ENCODE measurements around the gene SHANK1. TPM values are rescaled to one million over a fixed set of nuclear protein-coding genes. Genes with fewer than 3 reads are reported as not detected.

SHANK1 gene
- total RNA-seq, 2 donors from 2014 or later, result not detected

- Mint-ChIP-seq H3K36me3 (ENCODE audit: low read depth) (peaks cover 16% of the 10 kb centered on the region), H3K4me1 (peaks cover 18% of the 10 kb centered on the region), H3K27me3 (peaks cover 68% of the 10 kb centered on the region), H3K27ac (no peak overlapping the region), H3K4me3 (peak overlapping the region; percentile 68), H3K9me3 (peaks cover 23% of the 10 kb centered on the region)
- peak; percentile 97 for ATAC-seq (replicated peaks)
These were observed 61.7 kb downstream of the SHANK1 start for GRCh38 chr19:50657712-50658440.

GRCh38 chr19:50657222-50657669 lies 62.4 kb downstream of the SHANK1 start:
- Mint-ChIP-seq H3K36me3 (ENCODE audit: low read depth) (peaks cover 16% of the 10 kb centered on the region), H3K27me3 (peaks cover 69% of the 10 kb centered on the region), H3K4me3 (peak overlapping the region; percentile 68), H3K27ac (no peak overlapping the region), H3K4me1 (peaks cover 18% of the 10 kb centered on the region), H3K9me3 (peaks cover 23% of the 10 kb centered on the region)
- ATAC-seq (replicated peaks), result no peak

- no peak for ATAC-seq (replicated peaks)
These were observed 64.7 kb downstream of the SHANK1 start for GRCh38 chr19:50654882-50655281.

GRCh38 chr19:50652722-50653121 lies 66.9 kb downstream of the SHANK1 start:
- peaks cover 4% of the 10 kb centered on the region for H3K4me1 Mint-ChIP-seq
- peaks cover 9% of the 10 kb centered on the region for H3K36me3 Mint-ChIP-seq (ENCODE audit: low read depth)
- no peak overlapping the region for H3K4me3 Mint-ChIP-seq
- H3K9me3 Mint-ChIP-seq, result peaks cover 10% of the 10 kb centered on the region
- H3K27me3 Mint-ChIP-seq, result peaks cover 58% of the 10 kb centered on the region
- ATAC-seq (replicated peaks), result no peak
- no peak overlapping the region for H3K27ac Mint-ChIP-seq

More at GRCh38 chr19:50654882-50655281, 64.7 kb downstream of the SHANK1 start:
- H3K4me3 Mint-ChIP-seq, result no peak overlapping the region
- peaks cover 12% of the 10 kb centered on the region for H3K4me1 Mint-ChIP-seq
- peaks cover 59% of the 10 kb centered on the region for H3K27me3 Mint-ChIP-seq
- H3K9me3 Mint-ChIP-seq, result peaks cover 15% of the 10 kb centered on the region
- peaks cover 16% of the 10 kb centered on the region for H3K36me3 Mint-ChIP-seq (ENCODE audit: low read depth)
- H3K27ac Mint-ChIP-seq, result no peak overlapping the region

- Mint-ChIP-seq H3K4me3 (no peak overlapping the region), H3K27ac (no peak overlapping the region), H3K4me1 (no peaks in the 10 kb centered on the region), H3K9me3 (peaks cover 7% of the 10 kb centered on the region), H3K27me3 (peaks cover 49% of the 10 kb centered on the region), H3K36me3 (ENCODE audit: low read depth) (peaks cover 3% of the 10 kb centered on the region)
- no peak for ATAC-seq (replicated peaks)
These were observed 68.4 kb downstream of the SHANK1 start for GRCh38 chr19:50651174-50651573.

GRCh38 chr19:50649433-50650391 lies 69.9 kb downstream of the SHANK1 start, which contains the start of gene C19orf81:
Gene C19orf81, plus strand, starts transcription at chr19:50649445. Its CDS starts 0 bp downstream, at chr19:50649445.
- no peak for ATAC-seq (replicated peaks)
- no peaks in the 10 kb centered on the region for H3K36me3 Mint-ChIP-seq (ENCODE audit: low read depth)
- no peak within 1 kb of the TSS for H3K27ac Mint-ChIP-seq

GRCh38 chr19:50648659-50649058 lies 70.9 kb downstream of the SHANK1 start:
- Mint-ChIP-seq H3K4me1 (no peaks in the 10 kb centered on the region), H3K36me3 (ENCODE audit: low read depth) (no peaks in the 10 kb centered on the region), H3K9me3 (no peaks in the 10 kb centered on the region), H3K4me3 (no peak overlapping the region), H3K27ac (no peak overlapping the region), H3K27me3 (peaks cover 29% of the 10 kb centered on the region)
- ATAC-seq (replicated peaks), result no peak

More at GRCh38 chr19:50649433-50650391, 69.9 kb downstream of the SHANK1 start, which contains the start of gene C19orf81:
- Mint-ChIP-seq H3K4me1 (no peaks in the 10 kb centered on the region), H3K27me3 (peaks cover 36% of the 10 kb centered on the region), H3K9me3 (peaks cover 3% of the 10 kb centered on the region), H3K4me3 (no peak within 1 kb of the TSS)

GRCh38 chr19:50647879-50648615 lies 71.6 kb downstream of the SHANK1 start:
- Mint-ChIP-seq H3K9me3 (no peaks in the 10 kb centered on the region), H3K4me1 (no peaks in the 10 kb centered on the region), H3K4me3 (no peak overlapping the region), H3K36me3 (ENCODE audit: low read depth) (no peaks in the 10 kb centered on the region), H3K27ac (no peak overlapping the region), H3K27me3 (peaks cover 25% of the 10 kb centered on the region)
- ATAC-seq (replicated peaks), result no peak

- no peaks in the 10 kb centered on the region for H3K9me3 Mint-ChIP-seq
- H3K4me3 Mint-ChIP-seq, result no peak overlapping the region
- H3K27me3 Mint-ChIP-seq, result peaks cover 23% of the 10 kb centered on the region
- no peaks in the 10 kb centered on the region for H3K4me1 Mint-ChIP-seq
- no peak for ATAC-seq (replicated peaks)
- no peaks in the 10 kb centered on the region for H3K36me3 Mint-ChIP-seq (ENCODE audit: low read depth)
- H3K27ac Mint-ChIP-seq, result no peak overlapping the region
These were observed 73.4 kb downstream of the SHANK1 start for GRCh38 chr19:50646074-50646807.

GRCh38 chr19:50645107-50645506 lies 74.5 kb downstream of the SHANK1 start:
- no peak overlapping the region for H3K27ac Mint-ChIP-seq
- H3K27me3 Mint-ChIP-seq, result peaks cover 19% of the 10 kb centered on the region
- H3K36me3 Mint-ChIP-seq (ENCODE audit: low read depth), result no peaks in the 10 kb centered on the region

GRCh38 chr19:50644315-50644915 lies 75.2 kb downstream of the SHANK1 start:
- no peak overlapping the region for H3K27ac Mint-ChIP-seq
- H3K4me1 Mint-ChIP-seq, result no peaks in the 10 kb centered on the region
- no peak overlapping the region for H3K4me3 Mint-ChIP-seq
- no peaks in the 10 kb centered on the region for H3K36me3 Mint-ChIP-seq (ENCODE audit: low read depth)
- no peak for ATAC-seq (replicated peaks)
- peaks cover 14% of the 10 kb centered on the region for H3K27me3 Mint-ChIP-seq
- no peaks in the 10 kb centered on the region for H3K9me3 Mint-ChIP-seq

More at GRCh38 chr19:50645107-50645506, 74.5 kb downstream of the SHANK1 start:
- no peaks in the 10 kb centered on the region for H3K4me1 Mint-ChIP-seq
- H3K4me3 Mint-ChIP-seq, result no peak overlapping the region
- H3K9me3 Mint-ChIP-seq, result no peaks in the 10 kb centered on the region
- ATAC-seq (replicated peaks), result no peak

- no peak for ATAC-seq (replicated peaks)
- Mint-ChIP-seq H3K36me3 (ENCODE audit: low read depth) (peaks cover 13% of the 10 kb centered on the region), H3K9me3 (peaks cover under 1% of the 10 kb centered on the region), H3K4me3 (no peak overlapping the region), H3K27me3 (peaks cover 34% of the 10 kb centered on the region), H3K4me1 (peaks cover 6% of the 10 kb centered on the region), H3K27ac (no peak overlapping the region)
These were observed 79.2 kb downstream of the SHANK1 start for GRCh38 chr19:50640368-50640767.
